ENCODE data around the gene SELENBP1.
"Not testable (repeated sequence)": the region's sequence is repeated elsewhere in the genome, so short reads cannot be mapped to it uniquely, and the experiment has no call there.

The SELENBP1 gene

DNA sequence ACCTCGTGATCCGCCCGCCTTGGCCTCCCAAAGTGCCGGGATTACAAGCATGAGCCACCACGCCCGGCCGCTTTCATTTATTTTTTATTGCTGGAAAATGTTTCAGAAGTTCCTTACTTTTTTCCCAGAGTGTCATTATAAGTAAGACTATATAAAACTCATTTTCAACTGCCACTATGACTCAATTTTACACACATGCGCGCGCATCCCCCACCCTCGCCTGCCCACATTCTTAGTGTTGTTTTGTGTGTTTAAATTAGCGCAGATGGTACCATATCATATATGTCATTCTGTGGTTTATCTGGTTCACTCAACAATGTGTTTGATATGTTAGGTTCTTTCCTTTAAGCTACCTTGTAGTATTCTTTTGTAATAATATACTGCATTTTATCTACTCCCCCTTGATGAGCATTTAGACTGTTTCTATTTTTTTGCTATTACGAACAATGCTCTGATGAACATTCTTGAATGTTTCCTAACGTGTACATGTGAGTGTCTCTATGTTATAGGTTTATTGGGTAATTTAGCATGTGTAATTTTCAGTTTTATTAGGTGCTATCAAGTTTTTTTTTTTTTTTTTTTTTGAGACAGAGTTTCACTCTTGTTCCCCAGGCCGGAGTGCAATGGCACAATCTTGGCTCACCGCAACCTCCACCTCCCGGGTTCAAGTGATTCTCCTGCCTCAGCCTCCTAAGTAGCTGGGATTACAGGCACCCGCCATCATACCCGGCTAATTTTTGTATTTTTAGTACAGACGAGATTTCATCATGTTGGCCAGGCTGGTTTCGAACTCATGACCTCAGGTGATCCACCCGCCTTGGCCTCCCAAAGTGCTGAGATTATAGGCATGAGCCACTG is 17.9 kb upstream of the SELENBP1 start:
- intact Hi-C loops (cut with DNase I) = loop anchor here (10.0 kb wide), 2 partner anchors 46 to 96 kb away; partner anchors contain the start of gene RFX5
- not testable (repeated sequence) for DNase-seq

DNA sequence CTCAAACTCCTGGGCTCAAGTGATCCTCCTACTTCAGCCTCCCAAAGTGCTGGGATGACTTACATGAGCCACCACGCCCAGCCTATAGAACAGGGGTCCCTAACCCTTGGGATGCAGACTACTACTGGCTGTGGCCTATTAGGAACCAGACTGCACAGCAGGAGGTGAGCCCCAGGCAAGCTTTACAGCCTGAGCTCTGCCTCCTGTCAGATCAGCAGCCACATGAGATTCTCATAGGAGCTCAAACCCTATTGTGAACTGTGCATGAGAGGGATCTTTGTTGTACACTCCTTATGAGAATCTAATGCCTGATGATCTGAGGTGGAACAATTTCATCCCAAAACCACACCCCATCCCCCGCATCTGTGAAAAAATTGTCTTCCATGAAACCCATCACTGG is 13.5 kb upstream of the SELENBP1 start:
- intact Hi-C loops (cut with DNase I) = no loop called here

DNA sequence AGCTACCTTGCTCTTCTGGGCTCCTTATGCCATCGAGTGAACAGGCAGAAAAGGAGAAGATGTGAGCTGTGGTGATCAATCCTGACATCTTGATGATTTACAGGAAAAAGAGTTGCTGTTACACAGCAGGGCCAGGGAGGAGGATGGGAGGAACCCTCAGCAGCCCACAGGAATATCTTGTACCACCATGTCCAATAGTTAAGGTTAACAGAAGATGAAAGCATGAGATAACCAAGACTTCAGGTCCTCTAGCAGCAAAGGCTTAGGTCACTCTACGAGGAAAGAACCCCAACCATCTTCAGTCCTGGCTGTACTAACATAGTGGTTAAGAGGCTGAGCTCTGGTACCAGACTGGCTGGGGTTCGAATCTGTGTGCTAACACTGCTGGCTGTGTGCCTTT is 12.1 kb upstream of the SELENBP1 start:
- intact Hi-C loops (cut with DNase I) = no loop called here
- no peak for DNase-seq

More for the DNA sequence above, 13.5 kb upstream of the SELENBP1 start:
- DNase-seq = no peak

DNA sequence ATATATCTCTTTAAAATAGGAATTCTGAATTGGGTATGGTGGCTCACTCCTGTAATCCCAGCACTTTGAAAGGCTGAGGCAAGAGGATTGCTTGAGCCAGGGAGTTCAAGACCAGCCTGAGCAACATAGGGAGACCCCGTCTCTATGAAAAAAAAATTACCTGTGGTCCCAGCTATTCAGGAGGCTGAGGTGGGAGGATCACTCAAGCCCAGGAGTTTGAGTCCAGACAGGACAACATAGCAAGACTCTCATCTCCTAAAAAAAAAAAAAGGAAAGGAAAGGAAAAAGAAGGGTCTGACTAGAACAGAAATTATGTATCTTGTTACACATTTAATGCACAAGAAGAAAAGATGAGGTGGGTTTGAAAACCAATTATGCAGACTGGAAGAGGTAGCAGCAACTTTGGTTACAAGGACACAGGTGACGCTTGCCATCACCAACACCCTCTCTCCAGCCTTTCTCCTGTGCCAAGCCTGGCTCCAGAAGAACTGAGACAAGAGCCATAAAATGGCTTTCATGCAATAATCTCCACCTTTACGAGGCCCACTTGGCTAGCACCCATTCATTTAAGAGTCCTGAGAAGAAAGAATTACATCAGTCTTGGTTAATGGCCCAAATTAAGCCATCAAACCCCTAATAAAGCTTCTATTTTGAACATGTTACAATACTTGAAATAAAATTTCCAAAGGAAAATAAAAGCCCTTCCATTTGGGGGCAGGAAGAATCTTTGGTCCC is 4.8 kb upstream of the SELENBP1 start:
- intact Hi-C loops (cut with DNase I) = no loop called here
- DNase-seq = no peak

DNA sequence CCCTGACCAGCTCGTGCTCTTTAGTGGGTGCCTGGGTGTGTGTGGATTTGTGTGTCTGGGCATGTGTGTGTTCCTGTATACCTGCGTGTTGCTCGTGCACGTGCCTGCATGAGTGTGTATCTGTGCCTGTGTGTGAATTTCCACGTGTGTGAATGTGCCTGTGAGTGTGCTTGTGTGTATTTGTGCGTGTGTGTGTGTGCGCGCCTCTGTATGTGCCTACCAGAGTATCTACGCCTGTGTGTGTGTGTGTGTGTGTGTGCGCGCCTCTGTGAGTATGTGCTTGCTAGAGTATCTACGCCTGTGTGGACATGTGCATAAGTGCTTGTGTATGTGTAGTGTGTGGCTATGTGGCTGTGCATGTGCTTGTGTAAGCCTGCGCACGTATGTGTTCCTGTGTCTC is 691 bp upstream of the SELENBP1 start:
- intact Hi-C loops (cut with DNase I) = no loop called here
- DNase-seq = no peak

DNA sequence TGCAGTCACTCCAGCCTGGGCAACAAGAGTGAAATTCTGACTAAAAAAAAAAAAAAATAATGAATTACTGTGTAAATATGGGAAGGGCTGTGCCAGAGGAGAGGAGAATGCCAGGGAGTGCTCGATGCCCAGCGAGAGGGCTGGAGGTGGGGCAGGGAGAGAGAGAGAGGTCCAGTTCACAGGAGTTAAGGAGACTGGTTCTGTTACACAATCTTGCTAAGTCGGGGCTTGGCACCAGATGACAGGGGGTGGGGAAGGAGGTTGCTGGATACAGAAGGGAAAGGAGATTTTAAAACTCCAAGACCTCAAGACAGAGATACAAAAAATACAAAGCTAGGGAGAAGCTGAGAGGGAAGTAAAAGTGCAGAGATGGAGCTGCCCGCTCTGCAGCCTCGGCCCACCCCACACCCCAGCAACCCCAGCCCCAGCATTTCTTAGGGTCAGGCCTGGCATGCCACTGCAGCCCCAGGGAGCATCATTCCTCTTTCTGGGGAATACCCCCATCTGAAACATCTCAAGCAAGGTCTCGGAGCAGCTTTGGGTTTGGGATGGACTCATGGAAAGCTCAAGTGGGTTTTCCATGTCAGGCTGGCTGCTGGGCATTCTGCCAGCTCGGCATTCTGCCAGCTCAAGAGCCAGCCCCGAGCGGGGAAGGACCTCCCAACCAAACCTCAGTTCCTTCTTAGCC is 991 bp downstream of the SELENBP1 start:
- intact Hi-C loops (cut with DNase I) = no loop called here
- DNase-seq = peak in 40 of 42 donors; percentile 9 to 72 (median 48)

DNA sequence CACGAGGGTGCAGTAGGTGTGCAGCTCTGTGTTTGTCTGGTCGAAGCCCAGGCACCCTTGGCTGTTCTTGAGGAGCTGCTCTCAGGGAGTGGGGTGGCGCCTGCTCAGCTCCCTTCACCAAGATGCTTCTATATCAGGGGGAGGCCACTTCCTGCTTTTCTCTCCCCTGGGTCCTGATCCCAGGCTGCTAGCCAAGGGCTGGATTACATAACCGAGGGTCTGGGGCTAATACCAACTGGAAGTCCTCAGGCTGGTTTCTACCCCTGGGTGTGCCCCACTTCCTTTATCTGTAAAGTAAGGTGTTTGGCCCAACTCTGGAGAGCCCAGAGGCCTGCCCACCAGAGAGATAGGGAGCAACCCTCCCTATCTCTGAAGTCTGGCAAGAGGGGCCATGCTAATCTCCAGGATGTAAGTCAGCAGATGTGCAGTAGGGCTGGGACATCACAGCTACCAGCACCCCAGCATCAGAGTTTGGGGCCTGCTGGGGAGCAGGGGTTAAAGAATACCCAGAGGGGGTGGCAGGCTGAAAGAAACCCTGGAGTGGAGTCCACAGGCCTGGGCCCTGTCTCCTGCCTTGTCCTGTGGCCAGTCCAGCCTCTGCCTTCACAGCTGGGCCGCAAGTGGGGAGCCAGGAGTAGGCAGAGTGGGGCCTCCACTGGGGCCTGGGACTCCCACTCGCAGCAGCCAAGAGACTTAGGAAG is 2.1 kb downstream of the SELENBP1 start:
- intact Hi-C loops (cut with DNase I) = no loop called here
- peak in 3 of 42 donors; percentile 9 to 38 (median 15) for DNase-seq

DNA sequence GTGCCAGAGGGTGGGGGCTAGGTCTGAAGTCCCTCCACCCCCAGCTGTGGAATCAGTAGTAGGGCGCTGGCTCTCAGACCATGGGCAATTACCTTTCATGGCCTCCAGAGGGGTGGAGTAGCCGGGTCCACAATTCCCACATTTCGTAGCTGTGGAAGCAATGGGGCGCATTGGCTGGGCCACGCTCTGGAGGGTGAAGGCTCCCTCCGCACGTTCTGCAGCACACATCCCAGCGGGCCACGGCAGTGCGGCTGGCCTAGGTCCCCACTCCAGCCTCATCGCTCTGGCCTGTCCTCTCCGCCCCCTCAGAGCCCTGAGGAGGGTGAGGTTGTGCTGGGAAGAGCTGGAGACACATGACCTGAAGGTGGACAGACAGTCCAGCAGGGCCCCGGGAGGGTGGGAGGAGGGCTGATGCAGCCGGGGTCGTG is 2.9 kb downstream of the SELENBP1 start:
- intact Hi-C loops (cut with DNase I) = no loop called here
- DNase-seq = no peak

GRCh38 chr1:151369302-151369610 is 3.2 kb downstream of the SELENBP1 start:
- intact Hi-C loops (cut with DNase I) = no loop called here
- no peak for DNase-seq

GRCh38 chr1:151368393-151369301 is 3.9 kb downstream of the SELENBP1 start:
- DNase-seq = no peak
- intact Hi-C loops (cut with DNase I) = no loop called here

DNA sequence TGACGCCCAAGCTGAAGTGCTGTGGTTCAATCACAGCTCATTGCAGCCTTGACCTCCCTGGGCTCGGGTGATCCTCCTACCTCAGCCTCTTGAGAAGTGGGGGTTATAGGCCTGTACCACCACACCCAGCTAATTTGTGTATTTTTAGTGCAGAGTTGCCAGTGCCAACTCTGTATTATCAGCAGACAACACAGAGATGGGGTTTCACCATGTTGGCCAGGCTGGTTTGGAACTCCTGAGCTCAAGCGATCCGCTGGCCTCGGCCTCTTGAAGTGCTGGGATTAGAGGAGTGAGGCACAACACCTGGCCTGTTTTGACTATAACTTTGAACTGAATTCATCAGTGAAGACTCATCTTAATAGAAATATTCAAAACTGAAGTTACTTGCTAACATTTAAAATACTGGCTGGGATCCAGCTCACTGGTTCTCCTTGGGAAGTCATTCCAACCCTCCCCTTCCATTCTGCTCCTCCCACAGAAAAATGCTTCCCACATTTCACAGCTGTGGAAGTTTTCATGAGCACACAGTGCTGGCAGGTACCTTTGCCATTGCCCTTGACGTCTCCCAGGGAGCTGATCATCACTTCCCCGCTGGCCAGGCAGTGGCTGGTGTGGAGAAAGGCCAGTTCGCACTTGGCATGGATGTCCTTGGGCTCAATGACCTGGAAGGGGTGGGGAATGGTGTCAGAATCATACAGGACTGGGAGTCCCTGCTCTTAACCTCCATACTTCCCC is 4.7 kb downstream of the SELENBP1 start:
- intact Hi-C loops (cut with DNase I) = no loop called here
- DNase-seq = peak in 27 of 42 donors; percentile 9 to 80 (median 37)

GRCh38 chr1:151364996-151365395 is 7.5 kb downstream of the SELENBP1 start:
- intact Hi-C loops (cut with DNase I) = no loop called here

GRCh38 chr1:151362308-151363155 is 10.0 kb downstream of the SELENBP1 start:
- intact Hi-C loops (cut with DNase I) = no loop called here
- no peak for DNase-seq

More at GRCh38 chr1:151364996-151365395, 7.5 kb downstream of the SELENBP1 start:
- DNase-seq = no peak

DNA sequence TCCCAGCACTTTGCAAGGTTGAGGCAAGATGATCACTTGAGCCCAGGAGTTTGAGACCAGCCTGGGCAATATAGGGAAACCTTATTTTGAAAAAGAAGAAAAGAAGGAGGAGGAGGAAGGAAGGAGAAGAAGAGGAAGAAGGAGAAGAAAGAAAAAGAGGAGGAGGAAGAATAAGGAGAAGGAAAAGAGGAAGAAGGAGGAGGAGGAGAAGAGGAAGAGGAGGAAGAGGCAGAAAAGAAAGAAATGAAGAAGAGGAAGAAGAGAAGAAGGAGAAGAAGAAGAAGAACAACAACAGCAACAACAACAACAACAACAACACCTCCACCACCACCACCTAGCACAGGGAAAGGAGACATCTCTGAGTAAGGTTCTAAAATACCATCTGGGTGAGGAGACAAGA is 10.6 kb downstream of the SELENBP1 start:
- intact Hi-C loops (cut with DNase I) = no loop called here
- DNase-seq = no peak

GRCh38 chr1:151356696-151357095 is 15.8 kb downstream of the SELENBP1 start:
- no peak for DNase-seq
- intact Hi-C loops (cut with DNase I) = no loop called here

DNA sequence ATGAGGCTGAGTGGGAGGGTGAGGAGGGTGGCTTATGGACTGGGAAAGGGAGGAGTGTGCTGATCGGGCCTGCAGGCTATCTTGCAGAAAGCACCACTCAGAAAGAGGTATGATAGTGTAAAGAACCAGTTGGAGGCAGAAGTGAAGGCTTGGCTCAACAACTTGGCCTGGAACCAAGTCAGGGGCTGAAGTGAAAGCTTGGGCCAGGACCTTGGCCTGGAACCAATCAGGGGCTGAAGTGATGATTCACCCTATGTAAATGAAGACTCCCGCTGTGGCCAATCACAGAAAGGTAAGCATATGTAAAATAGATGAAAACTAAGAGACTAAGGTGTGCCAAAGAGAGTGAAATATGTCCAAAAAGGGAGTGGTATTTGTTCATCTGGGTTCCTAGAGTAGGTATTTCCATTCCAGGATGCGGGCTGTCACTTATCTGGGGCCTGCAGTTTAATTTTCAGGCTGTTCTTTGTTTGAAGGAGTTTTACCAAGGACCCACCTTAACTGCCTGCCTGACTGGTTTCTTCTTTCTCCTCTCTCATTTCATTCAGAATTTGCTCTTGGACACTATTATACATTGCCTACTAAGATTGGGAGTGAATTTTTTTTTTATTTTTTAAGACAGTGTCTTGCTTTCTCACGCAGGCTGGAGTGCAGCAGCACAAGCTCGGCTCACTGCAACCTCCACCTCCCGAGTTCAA is 20.3 kb downstream of the SELENBP1 start:
- DNase-seq = no peak
- intact Hi-C loops (cut with DNase I) = no loop called here
